H1 (cell line): ENCODE results near the gene C12orf75. TPM values are rescaled to one million over a fixed set of nuclear protein-coding genes. Genes with fewer than 3 reads are reported as not detected.

Experiments
- BACH1 ChIP-seq: IDR thresholded peaks from 2 replicates; pipeline ENCODE4 v1.6.1; 2012; ENCODE audit warnings: low read length, improper control_type of control experiment
- CREB1 ChIP-seq: IDR thresholded peaks from 2 replicates; pipeline ENCODE4 v1.6.1; 2012; ENCODE audit warnings: inconsistent platforms
- EP300 ChIP-seq, 2 experiments: IDR thresholded peaks; 1 replicate in 1 of 2; 2 replicates in 1 of 2; pipeline ENCODE4 v1.6.1; 2011 to 2012; ENCODE audit warnings: low read depth in 2 of 2, low read length in 2 of 2, mild to moderate bottlenecking in 2 of 2, borderline replicate concordance in 1 of 2, inconsistent platforms in 1 of 2, moderate library complexity in 1 of 2
- GTF2F1 ChIP-seq: IDR thresholded peaks from 2 replicates; pipeline ENCODE4 v1.6.1; 2012; ENCODE audit warnings: low read depth, low read length, improper control_type of control experiment, borderline replicate concordance
- RXRA ChIP-seq: IDR thresholded peaks from 2 replicates; pipeline ENCODE4 v1.6.1; 2011; ENCODE audit warnings: low read depth, mild to moderate bottlenecking, low read length, moderate library complexity; ENCODE audit not compliant: insufficient read depth
- SP1 ChIP-seq: IDR thresholded peaks from 2 replicates; pipeline ENCODE4 v1.6.1; 2011; ENCODE audit warnings: low read depth, low read length
- polyA plus RNA-seq, 7 experiments: library from polyadenylated mRNA; depleted of rRNA in 3 of 7; stranded (reverse) in 5 of 7; unstranded in 2 of 7; fragments of >200 nt in 5 of 7; fragments of 200-250 nt in 2 of 7; gene quantifications; 1 replicate in 5 of 7; 2 replicates in 1 of 7; 4 replicates in 1 of 7; pipeline versions ENCODE4 v1.2.1 to v1.2.3, GENCODE V29; 2011 to 2013; ENCODE audit warnings: missing spikeins in 2 of 7, mixed read lengths in 2 of 7
- total RNA-seq: library from RNA; stranded (reverse); fragmentation: NEBNext Ultra II Directional; extraction: Animal tissue kit (Norgen Biotek cat#: 25700); gene quantifications from 2 replicates; pipeline ENCODE4 v1.2.1, GENCODE V29; 2021
- TF ChIP-seq, protein P1 (sequence below): fragments of 300-600 bp; sonication (generic); IDR thresholded peaks from 2 replicates; pipeline ENCODE4 v1.7.1; 2012; ENCODE audit warnings: low read length, moderate library complexity, mild to moderate bottlenecking, inconsistent platforms; ENCODE audit not compliant: insufficient replicate concordance

The C12orf75 gene
- total and polyA plus RNA-seq, 2 of the 8 experiments (the other 6 are each of a cell fraction or from before 2014, with no cell fraction given), result 26.4 to 41.2 TPM

DNA sequence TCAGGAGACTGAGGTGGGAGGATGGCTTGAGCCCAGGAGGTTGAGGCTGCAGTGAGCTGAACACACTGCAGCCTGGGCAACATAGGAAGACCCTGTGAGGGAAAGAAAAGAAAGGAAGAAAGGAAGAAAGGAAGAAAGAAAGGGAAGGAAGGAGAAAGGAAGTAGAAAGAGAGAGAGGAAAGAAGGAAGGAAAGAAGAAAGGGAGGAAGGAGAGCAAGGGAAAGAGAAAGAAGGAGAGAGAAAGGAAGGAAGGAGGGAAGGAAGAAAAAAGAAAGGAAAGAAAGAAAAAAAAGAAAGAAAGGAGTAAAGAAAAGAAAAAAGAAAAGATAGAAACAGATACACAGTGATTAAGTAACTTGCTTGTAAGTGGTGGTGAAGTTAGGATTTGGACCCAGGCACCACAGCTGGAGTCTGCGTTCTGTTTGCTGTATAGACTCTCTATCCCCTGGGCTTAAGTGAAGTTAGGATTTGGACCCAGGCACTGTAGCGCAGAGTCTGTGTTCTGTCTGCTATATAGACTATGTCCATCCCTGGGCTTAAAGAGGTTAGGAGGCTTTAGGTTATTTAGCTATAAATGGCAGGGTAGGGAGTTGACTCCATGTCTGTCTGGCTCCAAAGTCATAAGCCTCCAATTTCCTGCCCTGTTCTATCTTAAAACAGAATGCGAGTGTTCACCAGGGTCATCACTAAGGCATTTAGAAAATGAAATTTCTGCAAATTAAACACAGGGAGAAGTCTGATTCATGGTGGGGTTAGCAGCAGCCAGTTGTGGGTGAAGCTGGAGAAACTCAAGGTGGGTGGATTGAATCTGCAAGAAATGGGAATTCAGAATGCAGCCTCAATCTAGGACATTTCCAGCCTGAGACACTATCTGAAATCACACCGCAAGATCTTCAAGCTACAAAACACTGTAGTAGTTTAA is 13.3 kb upstream of the C12orf75 start (continued):
- TF ChIP-seq, protein P1, sequence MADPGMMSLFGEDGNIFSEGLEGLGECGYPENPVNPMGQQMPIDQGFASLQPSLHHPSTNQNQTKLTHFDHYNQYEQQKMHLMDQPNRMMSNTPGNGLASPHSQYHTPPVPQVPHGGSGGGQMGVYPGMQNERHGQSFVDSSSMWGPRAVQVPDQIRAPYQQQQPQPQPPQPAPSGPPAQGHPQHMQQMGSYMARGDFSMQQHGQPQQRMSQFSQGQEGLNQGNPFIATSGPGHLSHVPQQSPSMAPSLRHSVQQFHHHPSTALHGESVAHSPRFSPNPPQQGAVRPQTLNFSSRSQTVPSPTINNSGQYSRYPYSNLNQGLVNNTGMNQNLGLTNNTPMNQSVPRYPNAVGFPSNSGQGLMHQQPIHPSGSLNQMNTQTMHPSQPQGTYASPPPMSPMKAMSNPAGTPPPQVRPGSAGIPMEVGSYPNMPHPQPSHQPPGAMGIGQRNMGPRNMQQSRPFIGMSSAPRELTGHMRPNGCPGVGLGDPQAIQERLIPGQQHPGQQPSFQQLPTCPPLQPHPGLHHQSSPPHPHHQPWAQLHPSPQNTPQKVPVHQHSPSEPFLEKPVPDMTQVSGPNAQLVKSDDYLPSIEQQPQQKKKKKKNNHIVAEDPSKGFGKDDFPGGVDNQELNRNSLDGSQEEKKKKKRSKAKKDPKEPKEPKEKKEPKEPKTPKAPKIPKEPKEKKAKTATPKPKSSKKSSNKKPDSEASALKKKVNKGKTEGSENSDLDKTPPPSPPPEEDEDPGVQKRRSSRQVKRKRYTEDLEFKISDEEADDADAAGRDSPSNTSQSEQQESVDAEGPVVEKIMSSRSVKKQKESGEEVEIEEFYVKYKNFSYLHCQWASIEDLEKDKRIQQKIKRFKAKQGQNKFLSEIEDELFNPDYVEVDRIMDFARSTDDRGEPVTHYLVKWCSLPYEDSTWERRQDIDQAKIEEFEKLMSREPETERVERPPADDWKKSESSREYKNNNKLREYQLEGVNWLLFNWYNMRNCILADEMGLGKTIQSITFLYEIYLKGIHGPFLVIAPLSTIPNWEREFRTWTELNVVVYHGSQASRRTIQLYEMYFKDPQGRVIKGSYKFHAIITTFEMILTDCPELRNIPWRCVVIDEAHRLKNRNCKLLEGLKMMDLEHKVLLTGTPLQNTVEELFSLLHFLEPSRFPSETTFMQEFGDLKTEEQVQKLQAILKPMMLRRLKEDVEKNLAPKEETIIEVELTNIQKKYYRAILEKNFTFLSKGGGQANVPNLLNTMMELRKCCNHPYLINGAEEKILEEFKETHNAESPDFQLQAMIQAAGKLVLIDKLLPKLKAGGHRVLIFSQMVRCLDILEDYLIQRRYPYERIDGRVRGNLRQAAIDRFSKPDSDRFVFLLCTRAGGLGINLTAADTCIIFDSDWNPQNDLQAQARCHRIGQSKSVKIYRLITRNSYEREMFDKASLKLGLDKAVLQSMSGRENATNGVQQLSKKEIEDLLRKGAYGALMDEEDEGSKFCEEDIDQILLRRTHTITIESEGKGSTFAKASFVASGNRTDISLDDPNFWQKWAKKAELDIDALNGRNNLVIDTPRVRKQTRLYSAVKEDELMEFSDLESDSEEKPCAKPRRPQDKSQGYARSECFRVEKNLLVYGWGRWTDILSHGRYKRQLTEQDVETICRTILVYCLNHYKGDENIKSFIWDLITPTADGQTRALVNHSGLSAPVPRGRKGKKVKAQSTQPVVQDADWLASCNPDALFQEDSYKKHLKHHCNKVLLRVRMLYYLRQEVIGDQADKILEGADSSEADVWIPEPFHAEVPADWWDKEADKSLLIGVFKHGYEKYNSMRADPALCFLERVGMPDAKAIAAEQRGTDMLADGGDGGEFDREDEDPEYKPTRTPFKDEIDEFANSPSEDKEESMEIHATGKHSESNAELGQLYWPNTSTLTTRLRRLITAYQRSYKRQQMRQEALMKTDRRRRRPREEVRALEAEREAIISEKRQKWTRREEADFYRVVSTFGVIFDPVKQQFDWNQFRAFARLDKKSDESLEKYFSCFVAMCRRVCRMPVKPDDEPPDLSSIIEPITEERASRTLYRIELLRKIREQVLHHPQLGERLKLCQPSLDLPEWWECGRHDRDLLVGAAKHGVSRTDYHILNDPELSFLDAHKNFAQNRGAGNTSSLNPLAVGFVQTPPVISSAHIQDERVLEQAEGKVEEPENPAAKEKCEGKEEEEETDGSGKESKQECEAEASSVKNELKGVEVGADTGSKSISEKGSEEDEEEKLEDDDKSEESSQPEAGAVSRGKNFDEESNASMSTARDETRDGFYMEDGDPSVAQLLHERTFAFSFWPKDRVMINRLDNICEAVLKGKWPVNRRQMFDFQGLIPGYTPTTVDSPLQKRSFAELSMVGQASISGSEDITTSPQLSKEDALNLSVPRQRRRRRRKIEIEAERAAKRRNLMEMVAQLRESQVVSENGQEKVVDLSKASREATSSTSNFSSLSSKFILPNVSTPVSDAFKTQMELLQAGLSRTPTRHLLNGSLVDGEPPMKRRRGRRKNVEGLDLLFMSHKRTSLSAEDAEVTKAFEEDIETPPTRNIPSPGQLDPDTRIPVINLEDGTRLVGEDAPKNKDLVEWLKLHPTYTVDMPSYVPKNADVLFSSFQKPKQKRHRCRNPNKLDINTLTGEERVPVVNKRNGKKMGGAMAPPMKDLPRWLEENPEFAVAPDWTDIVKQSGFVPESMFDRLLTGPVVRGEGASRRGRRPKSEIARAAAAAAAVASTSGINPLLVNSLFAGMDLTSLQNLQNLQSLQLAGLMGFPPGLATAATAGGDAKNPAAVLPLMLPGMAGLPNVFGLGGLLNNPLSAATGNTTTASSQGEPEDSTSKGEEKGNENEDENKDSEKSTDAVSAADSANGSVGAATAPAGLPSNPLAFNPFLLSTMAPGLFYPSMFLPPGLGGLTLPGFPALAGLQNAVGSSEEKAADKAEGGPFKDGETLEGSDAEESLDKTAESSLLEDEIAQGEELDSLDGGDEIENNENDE, result no peak
- TF ChIP-seq EP300 (IDR thresholded peaks at IDR 0.05; ENCODE audit: borderline replicate concordance in 1 of 2, low read depth in 2 of 2, low read length in 2 of 2) (no peak), GTF2F1 (no peak), CREB1 (no peak), BACH1 (no peak), SP1 (no peak), RXRA (no peak)
